Measurements from ENCODE around the gene TMEM242. TPM values are rescaled to one million over a fixed set of nuclear protein-coding genes. Genes with fewer than 3 reads are reported as not detected.

TMEM242 gene
- total and polyA plus RNA-seq, 2 of the 13 experiments (the other 11 are each of a cell fraction or from before 2014, with no cell fraction given) = 5.6 to 11.1 TPM

DNA sequence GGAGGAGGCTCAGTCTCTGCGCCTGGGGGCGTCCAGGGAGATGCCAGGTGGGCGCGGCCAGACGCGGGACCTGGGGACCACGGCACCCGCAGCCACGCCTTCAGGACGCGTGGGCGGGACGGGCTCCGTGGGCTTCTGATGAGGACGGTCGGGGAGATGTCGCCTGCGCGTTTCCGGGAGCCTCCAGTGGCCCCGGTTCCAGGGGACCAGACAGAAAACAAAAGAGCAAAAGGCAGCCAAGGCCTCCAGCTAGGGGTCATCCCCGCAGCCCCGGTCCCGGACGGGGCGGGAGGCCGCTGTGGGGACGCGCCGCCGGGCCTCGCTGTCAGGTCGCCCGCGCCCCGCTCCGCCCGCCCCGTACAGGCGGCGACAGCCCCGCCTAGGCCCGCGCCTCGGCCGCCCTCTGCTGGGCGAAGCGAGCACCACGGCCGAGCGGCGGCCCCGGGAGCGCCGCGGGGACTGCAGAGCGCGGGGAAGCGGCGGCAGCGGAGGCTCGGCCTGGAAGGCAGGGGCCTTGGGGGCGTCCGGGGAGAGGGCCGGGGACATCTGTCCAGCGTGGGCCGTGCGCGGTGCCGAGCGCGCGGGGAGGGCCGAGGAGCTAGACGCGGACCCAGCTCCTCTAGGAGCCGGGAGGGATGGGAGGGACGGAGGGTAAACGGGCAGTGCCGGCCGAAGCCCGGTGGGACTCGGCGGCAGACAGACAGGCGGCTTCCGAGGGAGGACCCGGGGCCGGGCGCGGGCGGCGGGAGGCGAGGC, 48.7 kb downstream of the TMEM242 start (continued):
- TF ChIP-seq, protein P1, sequence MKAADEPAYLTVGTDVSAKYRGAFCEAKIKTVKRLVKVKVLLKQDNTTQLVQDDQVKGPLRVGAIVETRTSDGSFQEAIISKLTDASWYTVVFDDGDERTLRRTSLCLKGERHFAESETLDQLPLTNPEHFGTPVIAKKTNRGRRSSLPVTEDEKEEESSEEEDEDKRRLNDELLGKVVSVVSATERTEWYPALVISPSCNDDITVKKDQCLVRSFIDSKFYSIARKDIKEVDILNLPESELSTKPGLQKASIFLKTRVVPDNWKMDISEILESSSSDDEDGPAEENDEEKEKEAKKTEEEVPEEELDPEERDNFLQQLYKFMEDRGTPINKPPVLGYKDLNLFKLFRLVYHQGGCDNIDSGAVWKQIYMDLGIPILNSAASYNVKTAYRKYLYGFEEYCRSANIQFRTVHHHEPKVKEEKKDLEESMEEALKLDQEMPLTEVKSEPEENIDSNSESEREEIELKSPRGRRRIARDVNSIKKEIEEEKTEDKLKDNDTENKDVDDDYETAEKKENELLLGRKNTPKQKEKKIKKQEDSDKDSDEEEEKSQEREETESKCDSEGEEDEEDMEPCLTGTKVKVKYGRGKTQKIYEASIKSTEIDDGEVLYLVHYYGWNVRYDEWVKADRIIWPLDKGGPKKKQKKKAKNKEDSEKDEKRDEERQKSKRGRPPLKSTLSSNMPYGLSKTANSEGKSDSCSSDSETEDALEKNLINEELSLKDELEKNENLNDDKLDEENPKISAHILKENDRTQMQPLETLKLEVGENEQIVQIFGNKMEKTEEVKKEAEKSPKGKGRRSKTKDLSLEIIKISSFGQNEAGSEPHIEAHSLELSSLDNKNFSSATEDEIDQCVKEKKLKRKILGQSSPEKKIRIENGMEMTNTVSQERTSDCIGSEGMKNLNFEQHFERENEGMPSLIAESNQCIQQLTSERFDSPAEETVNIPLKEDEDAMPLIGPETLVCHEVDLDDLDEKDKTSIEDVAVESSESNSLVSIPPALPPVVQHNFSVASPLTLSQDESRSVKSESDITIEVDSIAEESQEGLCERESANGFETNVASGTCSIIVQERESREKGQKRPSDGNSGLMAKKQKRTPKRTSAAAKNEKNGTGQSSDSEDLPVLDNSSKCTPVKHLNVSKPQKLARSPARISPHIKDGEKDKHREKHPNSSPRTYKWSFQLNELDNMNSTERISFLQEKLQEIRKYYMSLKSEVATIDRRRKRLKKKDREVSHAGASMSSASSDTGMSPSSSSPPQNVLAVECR (CRISPR knock-in tag; IDR thresholded peaks at IDR 0.05; ENCODE audit: borderline replicate concordance) = peak; percentile 61
- no peak for TF ChIP-seq ZNF564 (CRISPR knock-in tag; IDR thresholded peaks at IDR 0.05)
- no peak for TF ChIP-seq BCL6 (CRISPR knock-in tag; IDR thresholded peaks at IDR 0.05)
- TF ChIP-seq, protein P2, sequence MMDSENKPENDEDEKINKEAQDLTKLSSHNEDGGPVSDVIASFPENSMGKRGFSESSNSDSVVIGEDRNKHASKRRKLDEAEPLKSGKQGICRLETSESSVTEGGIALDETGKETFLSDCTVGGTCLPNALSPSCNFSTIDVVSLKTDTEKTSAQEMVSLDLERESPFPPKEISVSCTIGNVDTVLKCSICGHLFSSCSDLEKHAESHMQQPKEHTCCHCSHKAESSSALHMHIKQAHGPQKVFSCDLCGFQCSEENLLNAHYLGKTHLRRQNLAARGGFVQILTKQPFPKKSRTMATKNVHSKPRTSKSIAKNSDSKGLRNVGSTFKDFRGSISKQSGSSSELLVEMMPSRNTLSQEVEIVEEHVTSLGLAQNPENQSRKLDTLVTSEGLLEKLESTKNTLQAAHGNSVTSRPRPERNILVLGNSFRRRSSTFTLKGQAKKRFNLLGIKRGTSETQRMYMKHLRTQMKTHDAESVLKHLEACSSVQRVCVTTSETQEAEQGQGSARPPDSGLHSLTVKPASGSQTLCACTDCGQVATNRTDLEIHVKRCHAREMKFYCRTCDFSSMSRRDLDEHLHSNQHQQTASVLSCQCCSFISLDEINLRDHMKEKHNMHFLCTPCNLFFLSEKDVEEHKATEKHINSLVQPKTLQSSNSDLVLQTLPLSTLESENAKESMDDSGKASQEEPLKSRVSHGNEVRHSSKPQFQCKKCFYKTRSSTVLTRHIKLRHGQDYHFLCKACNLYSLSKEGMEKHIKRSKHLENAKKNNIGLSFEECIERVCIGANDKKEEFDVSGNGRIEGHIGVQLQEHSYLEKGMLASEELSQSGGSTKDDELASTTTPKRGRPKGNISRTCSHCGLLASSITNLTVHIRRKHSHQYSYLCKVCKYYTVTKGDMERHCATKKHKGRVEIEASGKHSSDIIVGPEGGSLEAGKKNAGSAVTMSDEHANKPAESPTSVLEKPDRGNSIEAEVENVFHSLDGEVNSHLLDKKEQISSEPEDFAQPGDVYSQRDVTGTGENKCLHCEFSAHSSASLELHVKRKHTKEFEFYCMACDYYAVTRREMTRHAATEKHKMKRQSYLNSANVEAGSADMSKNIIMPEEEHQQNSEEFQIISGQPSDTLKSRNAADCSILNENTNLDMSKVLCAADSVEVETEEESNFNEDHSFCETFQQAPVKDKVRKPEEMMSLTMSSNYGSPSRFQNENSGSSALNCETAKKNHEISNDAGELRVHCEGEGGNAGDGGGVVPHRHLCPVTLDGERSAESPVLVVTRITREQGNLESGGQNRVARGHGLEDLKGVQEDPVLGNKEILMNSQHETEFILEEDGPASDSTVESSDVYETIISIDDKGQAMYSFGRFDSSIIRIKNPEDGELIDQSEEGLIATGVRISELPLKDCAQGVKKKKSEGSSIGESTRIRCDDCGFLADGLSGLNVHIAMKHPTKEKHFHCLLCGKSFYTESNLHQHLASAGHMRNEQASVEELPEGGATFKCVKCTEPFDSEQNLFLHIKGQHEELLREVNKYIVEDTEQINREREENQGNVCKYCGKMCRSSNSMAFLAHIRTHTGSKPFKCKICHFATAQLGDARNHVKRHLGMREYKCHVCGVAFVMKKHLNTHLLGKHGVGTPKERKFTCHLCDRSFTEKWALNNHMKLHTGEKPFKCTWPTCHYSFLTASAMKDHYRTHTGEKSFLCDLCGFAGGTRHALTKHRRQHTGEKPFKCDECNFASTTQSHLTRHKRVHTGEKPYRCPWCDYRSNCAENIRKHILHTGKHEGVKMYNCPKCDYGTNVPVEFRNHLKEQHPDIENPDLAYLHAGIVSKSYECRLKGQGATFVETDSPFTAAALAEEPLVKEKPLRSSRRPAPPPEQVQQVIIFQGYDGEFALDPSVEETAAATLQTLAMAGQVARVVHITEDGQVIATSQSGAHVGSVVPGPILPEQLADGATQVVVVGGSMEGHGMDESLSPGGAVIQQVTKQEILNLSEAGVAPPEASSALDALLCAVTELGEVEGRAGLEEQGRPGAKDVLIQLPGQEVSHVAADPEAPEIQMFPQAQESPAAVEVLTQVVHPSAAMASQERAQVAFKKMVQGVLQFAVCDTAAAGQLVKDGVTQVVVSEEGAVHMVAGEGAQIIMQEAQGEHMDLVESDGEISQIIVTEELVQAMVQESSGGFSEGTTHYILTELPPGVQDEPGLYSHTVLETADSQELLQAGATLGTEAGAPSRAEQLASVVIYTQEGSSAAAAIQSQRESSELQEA (CRISPR knock-in tag; IDR thresholded peaks at IDR 0.05; ENCODE audit: not compliant biosample characterization) = no peak
- TF ChIP-seq ZNF33B (CRISPR knock-in tag; IDR thresholded peaks at IDR 0.05) = peak; percentile 71; the same call in 1 of the 2 replicates
- TF ChIP-seq HDAC6 (IDR thresholded peaks at IDR 0.05; ENCODE audit: low read depth, low read length) = no peak
- TF ChIP-seq FOXC1 (CRISPR knock-in tag; IDR thresholded peaks at IDR 0.05; ENCODE audit: borderline replicate concordance) = peak; percentile 74; the same call in 1 of the 2 replicates
- TF ChIP-seq, protein P3, sequence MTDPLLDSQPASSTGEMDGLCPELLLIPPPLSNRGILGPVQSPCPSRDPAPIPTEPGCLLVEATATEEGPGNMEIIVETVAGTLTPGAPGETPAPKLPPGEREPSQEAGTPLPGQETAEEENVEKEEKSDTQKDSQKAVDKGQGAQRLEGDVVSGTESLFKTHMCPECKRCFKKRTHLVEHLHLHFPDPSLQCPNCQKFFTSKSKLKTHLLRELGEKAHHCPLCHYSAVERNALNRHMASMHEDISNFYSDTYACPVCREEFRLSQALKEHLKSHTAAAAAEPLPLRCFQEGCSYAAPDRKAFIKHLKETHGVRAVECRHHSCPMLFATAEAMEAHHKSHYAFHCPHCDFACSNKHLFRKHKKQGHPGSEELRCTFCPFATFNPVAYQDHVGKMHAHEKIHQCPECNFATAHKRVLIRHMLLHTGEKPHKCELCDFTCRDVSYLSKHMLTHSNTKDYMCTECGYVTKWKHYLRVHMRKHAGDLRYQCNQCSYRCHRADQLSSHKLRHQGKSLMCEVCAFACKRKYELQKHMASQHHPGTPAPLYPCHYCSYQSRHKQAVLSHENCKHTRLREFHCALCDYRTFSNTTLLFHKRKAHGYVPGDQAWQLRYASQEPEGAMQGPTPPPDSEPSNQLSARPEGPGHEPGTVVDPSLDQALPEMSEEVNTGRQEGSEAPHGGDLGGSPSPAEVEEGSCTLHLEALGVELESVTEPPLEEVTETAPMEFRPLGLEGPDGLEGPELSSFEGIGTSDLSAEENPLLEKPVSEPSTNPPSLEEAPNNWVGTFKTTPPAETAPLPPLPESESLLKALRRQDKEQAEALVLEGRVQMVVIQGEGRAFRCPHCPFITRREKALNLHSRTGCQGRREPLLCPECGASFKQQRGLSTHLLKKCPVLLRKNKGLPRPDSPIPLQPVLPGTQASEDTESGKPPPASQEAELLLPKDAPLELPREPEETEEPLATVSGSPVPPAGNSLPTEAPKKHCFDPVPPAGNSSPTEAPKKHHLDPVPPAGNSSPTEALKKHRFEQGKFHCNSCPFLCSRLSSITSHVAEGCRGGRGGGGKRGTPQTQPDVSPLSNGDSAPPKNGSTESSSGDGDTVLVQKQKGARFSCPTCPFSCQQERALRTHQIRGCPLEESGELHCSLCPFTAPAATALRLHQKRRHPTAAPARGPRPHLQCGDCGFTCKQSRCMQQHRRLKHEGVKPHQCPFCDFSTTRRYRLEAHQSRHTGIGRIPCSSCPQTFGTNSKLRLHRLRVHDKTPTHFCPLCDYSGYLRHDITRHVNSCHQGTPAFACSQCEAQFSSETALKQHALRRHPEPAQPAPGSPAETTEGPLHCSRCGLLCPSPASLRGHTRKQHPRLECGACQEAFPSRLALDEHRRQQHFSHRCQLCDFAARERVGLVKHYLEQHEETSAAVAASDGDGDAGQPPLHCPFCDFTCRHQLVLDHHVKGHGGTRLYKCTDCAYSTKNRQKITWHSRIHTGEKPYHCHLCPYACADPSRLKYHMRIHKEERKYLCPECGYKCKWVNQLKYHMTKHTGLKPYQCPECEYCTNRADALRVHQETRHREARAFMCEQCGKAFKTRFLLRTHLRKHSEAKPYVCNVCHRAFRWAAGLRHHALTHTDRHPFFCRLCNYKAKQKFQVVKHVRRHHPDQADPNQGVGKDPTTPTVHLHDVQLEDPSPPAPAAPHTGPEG (CRISPR knock-in tag; IDR thresholded peaks at IDR 0.05) = peak; percentile 54
- TF ChIP-seq CBX5 (CRISPR knock-in tag; IDR thresholded peaks at IDR 0.05; ENCODE audit: borderline replicate concordance) = no peak
